NCI-H446 (cell line): Measurements from ENCODE around the gene CAPRIN1.

Source experiments
- DNase-seq, 2 experiments: peaks; one replicate each; lab custom pipeline; 2025; lab: John Stamatoyannopoulos, UW

The CAPRIN1 gene

DNA sequence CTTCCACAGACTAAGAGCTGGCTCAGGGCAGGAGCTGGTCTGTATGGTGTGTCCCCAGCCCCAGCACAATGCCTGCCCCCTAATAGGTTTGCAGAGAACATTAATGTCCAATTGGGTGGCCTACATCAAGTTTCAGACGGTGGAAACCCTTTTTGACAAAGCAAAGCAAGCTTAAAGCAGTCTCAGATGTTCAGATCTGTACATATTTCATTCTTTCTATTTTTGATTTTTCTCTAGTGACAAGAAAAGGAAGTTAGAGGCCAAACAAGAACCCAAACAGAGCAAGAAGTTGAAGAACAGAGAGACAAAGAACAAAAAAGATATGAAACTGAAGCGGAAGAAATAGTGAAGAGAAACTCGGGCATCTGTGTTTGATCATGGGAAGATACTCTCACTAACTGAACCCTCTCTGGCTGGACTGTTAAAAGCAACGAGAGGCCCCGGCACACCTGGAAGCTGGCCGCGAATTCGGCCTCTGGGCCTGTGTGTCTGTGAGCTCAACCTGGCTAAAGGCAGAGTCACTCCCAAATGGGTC lies 94.4 kb downstream of the CAPRIN1 start:
- DNase-seq: no peak

DNA sequence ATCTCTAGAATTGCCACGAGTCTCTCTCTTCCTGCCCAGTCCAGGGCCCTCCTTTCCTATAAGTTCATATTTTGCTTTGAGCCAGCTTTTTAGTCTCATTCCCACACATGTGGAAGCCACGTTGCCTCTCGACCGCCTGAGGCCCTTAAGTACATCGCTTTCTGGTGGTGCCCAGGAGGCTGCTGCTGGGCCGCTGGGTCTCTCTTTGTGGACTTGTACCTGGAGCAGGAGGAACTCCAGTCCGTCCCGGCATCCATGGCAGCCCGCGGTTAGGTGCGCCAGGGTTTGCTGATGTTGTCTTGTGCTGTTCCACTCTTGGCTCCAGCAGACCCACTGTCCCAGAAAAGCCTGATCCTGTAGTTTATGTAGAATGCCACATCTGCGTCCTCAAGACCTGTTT lies 94.9 kb downstream of the CAPRIN1 start:
- DNase-seq: no peak

DNA sequence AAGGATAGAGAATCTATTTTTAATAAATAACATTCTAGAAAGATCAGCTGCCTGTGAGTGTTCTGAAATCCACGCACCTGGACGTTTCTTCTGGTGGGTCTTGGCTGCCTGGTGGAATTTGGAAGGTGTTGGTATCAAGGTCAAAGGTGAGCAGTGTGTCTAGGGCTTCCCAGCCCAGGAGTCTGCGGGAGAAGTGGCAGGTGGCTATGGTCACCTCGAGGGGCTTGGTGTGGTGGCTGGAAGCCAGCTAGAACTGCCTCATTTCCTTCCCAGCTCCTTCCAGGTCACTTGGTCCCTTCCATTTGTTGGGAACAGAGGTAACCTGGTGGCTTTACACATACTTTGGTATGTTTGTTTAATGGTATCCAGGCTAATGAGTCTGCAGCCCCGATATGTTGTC lies 95.3 kb downstream of the CAPRIN1 start:
- no peak for DNase-seq

DNA sequence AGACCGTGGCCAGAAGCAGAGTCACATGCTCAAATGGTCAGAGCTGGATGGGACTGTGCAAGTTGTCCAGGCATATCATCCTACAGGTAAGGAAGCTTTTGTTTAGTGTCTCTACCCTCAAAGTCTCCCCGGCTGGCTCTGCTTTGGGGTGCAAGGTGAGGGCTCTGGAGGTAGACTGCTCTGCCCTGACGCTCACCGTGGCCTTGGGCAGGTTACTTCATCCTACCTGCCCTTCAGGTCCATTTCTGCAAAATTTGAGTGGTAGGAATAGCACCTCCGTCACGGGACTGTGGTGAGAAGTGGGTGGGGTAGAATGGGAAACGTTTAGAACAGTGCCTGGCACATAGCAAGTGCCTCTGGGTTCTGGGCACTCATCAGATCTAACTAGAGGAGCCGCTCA lies 96.0 kb downstream of the CAPRIN1 start:
- DNase-seq: no peak

DNA sequence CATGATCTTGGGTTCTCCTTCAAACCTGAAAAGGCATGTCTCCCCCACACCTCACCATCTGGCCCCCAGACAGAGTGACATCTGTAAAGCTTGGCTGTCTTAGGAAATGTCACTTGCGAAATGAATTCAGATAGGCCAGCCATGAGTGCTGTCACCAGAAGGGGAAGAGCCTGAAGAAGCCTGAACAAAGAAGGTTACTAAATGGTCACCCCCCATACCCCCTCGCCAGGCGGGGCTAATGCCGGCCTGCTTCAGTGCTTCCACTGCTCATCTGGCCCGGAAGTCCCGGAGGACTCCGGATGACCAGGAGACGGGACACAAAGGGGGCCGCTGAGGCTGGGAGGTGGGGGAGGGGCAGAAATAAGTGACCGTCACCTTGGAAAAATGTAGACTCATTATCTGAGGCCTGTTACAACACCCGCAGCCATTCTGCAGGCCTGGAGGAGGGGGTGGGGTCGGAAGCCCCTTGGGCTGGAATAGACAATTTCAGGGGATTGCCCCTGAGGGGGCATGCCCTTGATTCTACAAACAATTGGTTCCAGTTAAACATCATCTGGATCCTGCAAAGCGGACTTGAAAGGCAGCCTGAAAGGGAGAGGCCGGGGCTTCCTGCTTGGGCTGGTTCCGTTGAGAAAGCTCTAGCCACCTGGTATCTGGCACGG lies 97.1 kb downstream of the CAPRIN1 start:
- DNase-seq: no peak

DNA sequence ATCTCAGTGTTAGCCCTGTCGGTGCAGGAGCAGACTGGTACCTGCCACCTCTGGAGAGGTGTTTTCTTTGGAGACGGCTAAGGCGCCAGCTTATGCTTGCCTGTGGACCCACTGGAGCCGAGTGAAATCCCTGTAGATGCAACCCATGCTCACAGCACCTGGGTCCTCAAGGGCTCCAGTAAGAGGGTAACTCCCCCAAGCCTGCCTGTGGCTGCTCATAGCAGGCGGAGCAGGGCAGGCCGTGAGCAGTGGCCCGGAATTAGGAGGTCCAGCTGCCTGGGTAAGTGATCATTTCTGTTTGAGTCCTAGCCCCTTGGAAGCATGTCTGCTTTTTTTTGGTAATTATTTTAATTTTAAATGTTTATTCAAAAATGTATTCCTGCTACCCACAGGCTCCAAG lies 97.7 kb downstream of the CAPRIN1 start:
- DNase-seq: no peak

DNA sequence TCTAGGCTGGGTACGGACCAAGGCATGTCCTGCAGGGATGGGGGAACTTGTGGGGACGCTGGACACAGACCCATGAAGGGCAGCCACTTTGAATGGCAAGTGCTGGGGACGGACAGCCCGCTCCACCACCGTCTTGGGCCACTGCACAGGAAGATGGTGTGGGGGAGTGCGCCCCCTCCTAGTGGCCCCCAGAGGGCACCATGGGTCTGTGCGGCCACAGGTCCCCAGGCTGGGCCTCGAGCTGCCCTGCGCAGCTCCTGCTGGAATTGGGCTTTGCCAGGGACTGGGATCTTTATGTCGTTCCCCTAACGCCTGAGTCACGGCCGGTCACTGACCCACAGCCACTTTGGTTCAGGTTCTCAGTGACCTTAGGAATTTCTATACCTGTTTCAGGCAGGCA lies 98.3 kb downstream of the CAPRIN1 start:
- peak in 1 of 2 experiments; percentile 9 for DNase-seq

DNA sequence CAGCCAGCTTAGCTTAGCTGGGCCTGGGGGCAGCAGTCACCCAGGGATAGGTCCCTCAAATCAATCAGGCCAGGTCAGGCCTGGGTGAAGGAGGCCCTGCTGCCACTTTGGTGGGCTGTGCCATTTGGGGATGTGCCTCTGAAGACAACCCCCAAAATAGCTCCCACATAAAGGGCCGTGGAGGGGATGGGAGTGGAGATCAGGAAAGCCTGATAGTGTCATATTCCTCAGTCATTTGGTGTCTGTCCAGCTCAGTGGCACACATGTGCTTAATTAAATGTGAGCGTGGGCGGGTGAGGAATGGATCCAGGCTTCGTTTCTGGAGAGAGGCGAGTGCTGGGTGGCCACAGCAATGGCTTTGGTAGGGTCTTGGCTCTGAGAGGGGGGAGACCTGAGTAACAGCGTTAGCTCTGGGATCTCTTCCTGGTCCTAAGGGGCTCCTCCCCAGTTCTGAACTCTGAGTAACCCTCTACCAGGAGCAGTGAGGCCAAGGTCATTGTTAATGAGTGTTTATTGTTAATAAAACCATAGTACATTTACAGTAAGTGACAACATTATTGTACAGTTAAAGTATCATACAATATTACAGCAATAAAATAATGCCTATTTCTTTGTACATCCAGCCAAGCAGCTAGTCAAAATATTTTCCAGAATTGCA lies 99.1 kb downstream of the CAPRIN1 start:
- DNase-seq: no peak
